ENCODE measurements around the gene UBR2. TPM values are rescaled to one million over a fixed set of nuclear protein-coding genes. Genes with fewer than 3 reads are reported as not detected.

UBR2 gene
- total RNA-seq, 6 experiments from 2014 or later: 14.0 to 22.8 (median 16.7) TPM

DNA sequence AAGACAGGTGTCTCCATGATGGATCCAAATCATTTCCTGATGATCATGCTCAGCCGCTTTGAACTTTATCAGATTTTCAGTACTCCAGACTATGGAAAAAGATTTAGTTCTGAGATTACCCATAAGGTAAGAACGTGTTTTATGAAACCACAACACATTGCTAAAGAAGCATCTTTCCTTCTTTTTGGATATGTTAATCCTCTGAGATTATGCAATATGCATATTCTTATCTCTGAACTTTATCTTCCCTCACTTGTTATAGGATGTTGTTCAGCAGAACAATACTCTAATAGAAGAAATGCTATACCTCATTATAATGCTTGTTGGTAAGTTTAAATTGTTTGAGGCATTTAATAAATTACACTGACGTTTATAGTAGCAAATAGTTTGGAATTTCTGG is 80.4 kb downstream of the UBR2 start:
- Histone ChIP-seq H3K27ac (no peak overlapping the region), H3K27me3 (no peaks in the 10 kb centered on the region), H3K4me1 (no peaks in the 10 kb centered on the region), H3K36me3 (peaks cover 0 to 84% (median 34%) of the 10 kb centered on the region in 4 donors), H3K9me3 (peaks cover 0 to 1% (median 0%) of the 10 kb centered on the region in 4 donors), H3K4me3 (no peak overlapping the region)
- ATAC-seq (no peak), DNase-seq (no peak)
- WGBS (ENCODE audit: insufficient coverage, low coverage, low lambda C conversion rate, missing lambda C conversion rate): 77% methylated on average over 3 of the region's 3 CpGs
- TF ChIP-seq, protein P1, sequence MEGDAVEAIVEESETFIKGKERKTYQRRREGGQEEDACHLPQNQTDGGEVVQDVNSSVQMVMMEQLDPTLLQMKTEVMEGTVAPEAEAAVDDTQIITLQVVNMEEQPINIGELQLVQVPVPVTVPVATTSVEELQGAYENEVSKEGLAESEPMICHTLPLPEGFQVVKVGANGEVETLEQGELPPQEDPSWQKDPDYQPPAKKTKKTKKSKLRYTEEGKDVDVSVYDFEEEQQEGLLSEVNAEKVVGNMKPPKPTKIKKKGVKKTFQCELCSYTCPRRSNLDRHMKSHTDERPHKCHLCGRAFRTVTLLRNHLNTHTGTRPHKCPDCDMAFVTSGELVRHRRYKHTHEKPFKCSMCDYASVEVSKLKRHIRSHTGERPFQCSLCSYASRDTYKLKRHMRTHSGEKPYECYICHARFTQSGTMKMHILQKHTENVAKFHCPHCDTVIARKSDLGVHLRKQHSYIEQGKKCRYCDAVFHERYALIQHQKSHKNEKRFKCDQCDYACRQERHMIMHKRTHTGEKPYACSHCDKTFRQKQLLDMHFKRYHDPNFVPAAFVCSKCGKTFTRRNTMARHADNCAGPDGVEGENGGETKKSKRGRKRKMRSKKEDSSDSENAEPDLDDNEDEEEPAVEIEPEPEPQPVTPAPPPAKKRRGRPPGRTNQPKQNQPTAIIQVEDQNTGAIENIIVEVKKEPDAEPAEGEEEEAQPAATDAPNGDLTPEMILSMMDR (IDR thresholded peaks at IDR 0.05): no peak
- TF ChIP-seq POLR2A (IDR thresholded peaks at IDR 0.05): no peak
- intact Hi-C loops (cut with DNase I): no loop called here

DNA sequence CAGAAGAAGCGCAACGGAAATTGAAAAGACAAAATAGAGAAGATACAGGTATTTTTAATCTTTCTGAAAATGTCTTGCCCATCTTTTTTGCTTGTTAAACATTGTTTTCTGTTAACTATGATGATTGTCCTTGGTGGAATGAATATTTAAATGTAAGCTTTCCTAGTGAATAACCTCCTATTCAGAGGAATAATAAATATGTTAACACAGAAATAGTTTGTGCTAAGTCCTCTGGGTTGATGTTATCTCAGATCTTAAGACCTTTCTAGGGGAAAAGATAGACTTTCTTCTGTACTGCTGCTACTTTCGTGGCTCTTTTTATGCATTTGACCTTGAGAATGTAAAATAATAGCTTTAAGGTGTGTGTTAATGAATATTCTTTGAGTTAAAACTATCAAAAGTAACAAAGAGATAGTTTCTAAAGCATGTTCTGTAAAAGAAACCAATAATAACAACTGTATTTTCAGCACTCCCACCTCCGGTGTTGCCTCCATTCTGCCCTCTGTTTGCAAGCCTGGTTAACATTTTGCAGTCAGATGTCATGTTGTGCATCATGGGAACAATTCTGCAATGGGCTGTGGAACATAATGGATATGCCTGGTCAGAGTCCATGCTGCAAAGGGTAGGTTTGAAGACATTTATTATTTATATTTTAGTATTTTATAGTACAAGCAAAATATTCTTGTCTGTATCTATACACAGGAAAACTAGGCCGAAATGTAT is 88.4 kb downstream of the UBR2 start:
- Histone ChIP-seq H3K27me3 (no peaks in the 10 kb centered on the region), H3K9me3 (peaks cover 0 to 2% (median 0%) of the 10 kb centered on the region in 4 donors), H3K4me3 (no peak overlapping the region), H3K36me3 (peaks cover 0 to 84% (median 33%) of the 10 kb centered on the region in 4 donors), H3K27ac (no peak overlapping the region), H3K4me1 (no peaks in the 10 kb centered on the region)
- 83% methylated on average over 5 of the region's 5 CpGs for WGBS (ENCODE audit: insufficient coverage, low coverage, low lambda C conversion rate, missing lambda C conversion rate)
- ATAC-seq (no peak), DNase-seq (no peak)
- TF ChIP-seq, protein P1 (IDR thresholded peaks at IDR 0.05): no peak
- no peak for TF ChIP-seq POLR2A (IDR thresholded peaks at IDR 0.05)
- intact Hi-C loops (cut with DNase I): no loop called here

DNA sequence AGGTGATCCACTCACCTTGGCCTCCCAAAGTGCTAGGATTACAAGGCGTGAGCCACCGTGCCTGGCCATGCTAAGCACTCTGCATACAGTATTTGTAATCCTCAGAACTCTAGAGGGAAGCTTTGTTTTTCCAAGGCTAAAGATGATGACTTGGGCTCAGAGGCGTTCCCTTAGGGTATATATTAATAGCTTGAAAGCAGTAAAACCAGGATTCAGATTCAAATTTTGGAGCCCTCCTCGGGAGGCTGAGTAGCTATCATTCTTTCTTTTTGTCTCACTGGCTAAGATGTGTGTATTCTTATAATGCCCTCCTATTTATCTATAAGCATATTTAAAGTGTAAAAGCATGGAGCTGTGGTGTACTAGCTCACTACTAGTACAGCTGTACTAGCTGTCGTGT is 90.0 kb downstream of the UBR2 start:
- Histone ChIP-seq H3K27ac (no peak overlapping the region), H3K36me3 (peaks cover 0 to 90% (median 41%) of the 10 kb centered on the region in 4 donors), H3K4me1 (no peaks in the 10 kb centered on the region), H3K9me3 (peaks cover 0 to 2% (median 0%) of the 10 kb centered on the region in 4 donors), H3K4me3 (no peak overlapping the region), H3K27me3 (no peaks in the 10 kb centered on the region)
- 92% methylated on average over 5 of the region's 5 CpGs for WGBS (ENCODE audit: insufficient coverage, low coverage, low lambda C conversion rate, missing lambda C conversion rate)
- no peak for DNase-seq
- intact Hi-C loops (cut with DNase I): no loop called here
- ATAC-seq: no peak
- TF ChIP-seq, protein P1 (IDR thresholded peaks at IDR 0.05): no peak
- TF ChIP-seq POLR2A (IDR thresholded peaks at IDR 0.05): no peak

DNA sequence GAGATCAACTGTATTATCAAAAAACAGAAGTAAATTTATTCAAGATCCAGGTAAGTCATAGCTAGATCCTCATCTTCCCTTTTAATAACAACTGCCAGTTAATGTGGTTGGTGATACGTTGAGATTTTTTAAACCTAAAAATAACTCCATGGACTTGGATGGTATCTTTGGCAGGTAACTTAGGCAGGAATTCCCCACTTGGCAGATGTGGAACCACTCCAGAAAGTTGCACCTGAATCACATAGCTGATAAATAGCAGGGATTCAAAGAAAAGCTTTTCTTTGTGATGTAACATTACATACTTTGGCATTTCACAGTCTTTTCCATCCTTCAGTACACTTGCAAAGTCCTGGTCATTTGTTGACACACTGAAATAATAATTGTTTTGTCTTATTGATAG is 96.0 kb downstream of the UBR2 start:
- ATAC-seq (peak in 1 of 4 donors; percentile 30), DNase-seq (no peak)
- Histone ChIP-seq H3K27me3 (no peaks in the 10 kb centered on the region), H3K27ac (no peak overlapping the region), H3K36me3 (peaks cover 4 to 73% (median 32%) of the 10 kb centered on the region in 4 donors), H3K4me1 (no peaks in the 10 kb centered on the region), H3K4me3 (no peak overlapping the region), H3K9me3 (no peaks in the 10 kb centered on the region)
- TF ChIP-seq, protein P1 (IDR thresholded peaks at IDR 0.05): no peak
- no peak for TF ChIP-seq POLR2A (IDR thresholded peaks at IDR 0.05)
- intact Hi-C loops (cut with DNase I): loop anchor here in 1 of 2 donors (10.0 kb wide), 1 partner anchor 215 kb away; the partner anchor contains the start of gene RPL7L1
- 10% methylated on average over 1 of the region's 1 CpG for WGBS (ENCODE audit: insufficient coverage, low coverage, low lambda C conversion rate, missing lambda C conversion rate)

Measured in right lobe of liver (tissue), 6 donors.